GM18508 (cell line): ENCODE measurements around the gene NDP.

Experiments
- ATAC-seq: cut with Tn5 transposase; IDR thresholded peaks from one replicate; pipeline ENCODE4 v1.9.1; 2021; ENCODE audit warnings: moderate number of reproducible peaks; ENCODE audit not compliant: insufficient read depth, unreplicated experiment

Gene NDP, protein sequence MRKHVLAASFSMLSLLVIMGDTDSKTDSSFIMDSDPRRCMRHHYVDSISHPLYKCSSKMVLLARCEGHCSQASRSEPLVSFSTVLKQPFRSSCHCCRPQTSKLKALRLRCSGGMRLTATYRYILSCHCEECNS

DNA sequence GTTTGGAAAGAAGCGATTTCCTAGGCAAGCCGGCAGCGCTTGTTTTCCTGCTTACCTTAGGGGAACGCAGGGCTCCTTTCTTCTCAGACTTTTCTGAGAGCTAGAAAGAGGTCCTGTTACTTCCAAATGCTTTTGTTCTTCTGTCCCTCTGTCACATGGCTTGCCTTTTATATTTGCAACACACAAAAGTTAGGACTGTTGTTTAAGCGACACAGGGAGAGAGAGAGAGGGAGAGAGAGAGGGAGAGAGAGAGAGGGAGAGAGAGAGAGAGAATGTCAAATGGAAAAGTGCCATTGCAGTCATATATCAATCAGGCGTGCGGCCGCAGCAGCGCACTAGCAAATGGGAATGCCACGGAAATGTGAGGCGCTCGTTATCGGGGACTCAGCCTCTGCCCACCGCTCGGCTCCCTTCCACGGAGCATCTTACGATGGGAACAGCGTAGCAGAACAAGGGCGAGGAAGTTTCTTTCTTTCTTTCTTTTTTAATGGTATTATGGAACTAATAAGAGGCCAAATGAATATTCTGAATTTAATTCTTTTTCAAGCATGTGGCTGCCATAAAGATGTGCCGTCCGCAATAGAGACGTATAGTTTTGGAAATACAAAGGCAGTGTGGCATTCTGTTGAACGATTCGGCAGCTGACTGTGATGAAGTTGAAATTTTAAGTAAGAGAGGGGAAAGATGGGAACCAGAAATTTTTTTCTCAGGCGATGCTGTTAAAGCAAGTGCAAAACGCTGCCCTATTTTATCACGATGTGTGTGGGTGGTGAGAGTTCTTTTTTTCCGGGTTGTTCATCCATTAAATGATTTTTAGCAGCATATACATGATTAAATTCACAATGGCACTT is at the start of gene NDP:
TSS of gene NDP (minus strand) at position 142 of the 851 bp plus-strand sequence. CDS start 14,745 bp downstream, outside the sequence.
- no peak for ATAC-seq

GRCh38 chrX:44022964-44023363 is 49.8 kb upstream of the NDP start:
- ATAC-seq, result no peak

DNA sequence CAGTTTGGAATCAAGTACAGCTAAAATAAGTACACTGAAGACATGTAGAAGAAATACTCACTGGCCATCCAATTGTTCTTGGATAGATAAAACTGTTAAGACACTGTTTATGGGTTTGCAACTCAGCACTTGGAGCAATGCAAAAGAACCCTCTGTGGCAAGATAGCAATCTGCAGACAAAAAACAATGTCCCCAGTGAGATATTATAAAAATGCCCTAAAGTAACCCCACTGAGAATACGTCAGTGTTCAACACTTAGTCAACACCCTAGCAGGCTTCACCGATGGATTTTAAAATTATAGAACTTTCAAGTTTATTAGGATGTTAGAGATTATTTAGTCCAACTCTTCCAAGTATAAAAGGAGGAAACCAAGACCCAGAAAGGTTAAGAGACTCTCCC is 47.5 kb upstream of the NDP start:
- no peak for ATAC-seq

DNA sequence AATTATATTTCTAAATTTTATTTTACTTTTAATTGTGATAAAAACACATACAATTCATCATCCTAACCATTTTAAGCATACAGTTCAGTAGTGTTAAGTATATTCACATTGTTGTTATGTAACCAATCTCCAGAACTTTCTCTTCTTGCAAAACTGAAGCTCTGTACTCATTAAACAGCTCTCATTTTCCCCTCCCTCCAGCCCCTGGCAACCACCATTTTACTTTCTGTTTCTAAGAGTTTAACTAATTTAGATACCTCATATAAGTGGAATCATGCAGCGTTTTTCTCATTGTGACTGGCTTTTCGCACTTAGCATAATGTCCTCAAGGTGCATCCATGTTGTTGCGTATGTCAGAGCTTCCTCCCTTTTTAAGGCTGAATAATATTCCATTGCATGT is 46.7 kb upstream of the NDP start:
- no peak for ATAC-seq

GRCh38 chrX:44017676-44018075 is 44.5 kb upstream of the NDP start:
- ATAC-seq, result no peak

- no peak for ATAC-seq
Measured at GRCh38 chrX:44016906-44017305, 43.7 kb upstream of the NDP start.

DNA sequence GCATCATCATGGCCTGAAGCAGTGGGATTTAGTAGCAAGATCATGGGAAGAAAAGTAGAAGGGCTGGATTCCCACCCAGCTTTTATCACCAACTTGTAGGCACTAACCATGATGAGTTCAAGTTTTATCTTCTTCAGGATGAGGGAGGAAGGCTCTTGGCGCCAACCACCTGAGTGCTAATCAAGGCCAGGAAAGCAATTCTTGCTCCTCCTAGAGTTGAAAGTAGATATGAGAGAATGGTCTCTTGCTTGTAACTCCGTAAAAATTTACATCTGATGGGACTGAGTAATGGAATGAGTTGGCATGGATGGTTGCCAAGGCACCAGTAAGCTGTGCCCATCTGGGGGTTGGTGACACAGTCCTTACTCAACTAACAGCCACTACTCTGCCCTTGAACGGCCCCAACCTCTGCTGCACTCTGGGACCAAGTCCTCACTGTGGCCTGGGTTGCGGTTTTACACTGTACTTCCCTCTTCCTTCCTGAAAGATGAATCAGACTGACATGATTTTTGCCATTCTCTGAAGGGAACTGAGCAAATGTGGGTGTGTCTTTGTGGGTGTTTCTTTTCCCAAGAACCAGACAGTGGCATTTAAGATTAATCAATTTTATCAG is 39.4 kb upstream of the NDP start:
- no peak for ATAC-seq

GRCh38 chrX:44011506-44011905 is 38.3 kb upstream of the NDP start:
- ATAC-seq, result no peak

GRCh38 chrX:44010626-44011025 is 37.4 kb upstream of the NDP start:
- ATAC-seq, result no peak

DNA sequence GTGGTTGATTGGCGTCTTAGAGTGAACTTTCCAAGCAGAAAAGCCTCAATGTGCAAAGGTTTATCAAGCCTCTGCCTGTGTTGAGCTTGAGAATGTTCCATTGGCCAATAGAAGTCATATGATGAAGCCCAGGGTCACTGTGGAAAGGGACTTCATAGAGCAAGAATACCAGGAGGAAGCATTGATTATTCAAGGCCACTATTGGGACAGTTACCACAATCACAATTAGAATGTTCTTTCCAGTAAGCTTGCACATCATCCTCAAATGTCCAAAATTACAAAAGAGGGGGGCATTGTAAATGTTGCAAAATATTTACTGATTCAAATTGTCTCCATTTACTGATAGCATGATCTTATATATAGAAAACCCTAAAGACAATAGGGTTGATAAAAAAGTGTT is 32.9 kb upstream of the NDP start:
- ATAC-seq, result no peak

DNA sequence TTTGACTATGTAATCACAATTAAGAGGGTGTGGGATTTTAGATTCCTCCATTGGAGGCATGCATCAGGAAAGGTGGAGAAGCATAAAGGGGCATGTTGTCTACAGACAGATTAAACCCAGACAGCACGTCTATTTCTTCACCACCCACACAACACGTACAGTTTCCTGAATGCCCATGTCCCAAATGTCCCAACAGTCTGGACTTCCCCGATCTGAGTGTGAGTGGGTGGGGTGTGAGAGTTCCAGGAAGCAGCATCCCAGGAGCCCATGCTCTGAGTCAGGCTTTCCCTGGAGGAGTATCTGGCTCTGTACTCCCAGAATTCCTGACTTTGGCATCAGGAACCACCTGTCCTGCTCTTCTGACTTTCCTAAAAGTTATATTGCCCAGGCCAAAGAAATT is 30.8 kb upstream of the NDP start:
- ATAC-seq, result no peak

DNA sequence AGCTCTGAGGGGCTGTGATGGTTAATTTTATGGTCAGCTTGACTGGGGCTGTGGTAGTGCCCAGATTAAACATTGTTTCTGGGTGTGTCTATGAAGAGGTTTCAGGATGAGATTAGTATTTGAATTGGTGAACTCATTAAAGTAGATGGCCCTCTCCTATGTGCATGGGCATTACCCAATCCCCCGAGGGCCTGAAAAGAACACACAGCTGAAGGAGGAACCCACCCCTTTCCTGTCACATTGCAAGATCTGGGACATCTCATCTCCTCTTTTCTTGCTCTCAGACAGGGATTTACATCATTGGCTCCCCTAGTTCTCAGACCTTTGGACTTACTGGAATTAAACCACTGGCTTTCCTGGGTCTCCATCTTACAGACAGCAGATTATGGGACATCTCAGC is 29.4 kb upstream of the NDP start:
- ATAC-seq, result no peak

DNA sequence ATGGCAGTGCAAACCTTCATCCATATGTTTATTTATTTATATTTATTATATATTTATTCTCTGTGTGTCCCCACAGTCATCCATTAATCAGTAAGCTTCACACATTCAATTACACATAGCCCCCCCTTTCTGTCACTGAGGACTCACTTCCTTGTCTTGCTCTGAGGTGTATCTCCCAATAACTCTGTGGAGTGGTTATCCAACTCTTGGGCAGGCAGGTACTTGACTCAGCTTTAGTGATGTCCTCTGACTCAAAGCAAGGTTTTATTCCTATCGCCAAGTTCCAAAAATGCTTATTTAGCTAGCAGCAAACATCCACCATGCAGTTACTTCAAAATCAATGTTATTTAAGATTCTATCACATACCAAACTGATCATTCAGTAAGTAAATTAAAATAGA is 25.2 kb upstream of the NDP start:
- ATAC-seq, result no peak

GRCh38 chrX:43996491-43996890 is 23.3 kb upstream of the NDP start:
- no peak for ATAC-seq

DNA sequence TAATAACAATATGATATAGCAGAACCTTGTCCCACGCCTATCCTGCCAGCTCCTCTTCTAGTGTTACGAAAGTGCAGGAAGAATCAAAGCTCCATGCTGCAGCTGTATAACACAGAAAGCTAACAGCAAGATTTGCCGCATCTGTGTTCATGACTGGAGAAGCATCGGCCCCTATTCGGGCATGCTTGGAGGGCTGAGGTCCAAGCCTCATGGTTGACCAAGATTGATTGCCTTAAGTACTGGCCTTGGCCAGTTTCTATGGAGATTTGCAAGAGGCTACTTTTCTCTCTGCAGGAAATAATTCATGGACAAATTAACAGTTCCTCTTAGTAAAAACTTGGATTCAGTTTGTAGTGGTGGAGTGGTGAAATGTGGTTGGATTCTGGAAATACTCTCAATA is 12.9 kb upstream of the NDP start:
- ATAC-seq, result no peak

DNA sequence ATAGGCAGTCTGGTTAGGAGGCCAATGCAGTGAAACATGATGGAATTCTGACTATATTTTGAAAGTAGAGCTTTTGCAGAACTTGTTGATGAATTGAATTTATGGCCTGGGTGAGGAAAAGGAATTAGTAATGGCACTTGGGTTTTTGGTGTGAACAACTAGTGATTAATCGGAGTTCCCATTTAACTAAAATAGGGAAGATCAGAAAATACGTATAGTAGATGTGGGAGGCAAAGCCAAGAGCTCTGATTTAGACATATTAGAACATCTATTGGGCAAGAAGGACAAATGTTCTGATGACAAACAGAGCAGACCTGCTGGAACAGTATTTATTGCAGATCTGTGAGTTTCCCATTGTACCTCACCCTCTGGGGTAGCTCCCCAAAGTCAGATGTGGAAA is 12.3 kb upstream of the NDP start:
- ATAC-seq, result no peak

GRCh38 chrX:43978226-43978625 is 5.0 kb upstream of the NDP start:
- ATAC-seq, result no peak

DNA sequence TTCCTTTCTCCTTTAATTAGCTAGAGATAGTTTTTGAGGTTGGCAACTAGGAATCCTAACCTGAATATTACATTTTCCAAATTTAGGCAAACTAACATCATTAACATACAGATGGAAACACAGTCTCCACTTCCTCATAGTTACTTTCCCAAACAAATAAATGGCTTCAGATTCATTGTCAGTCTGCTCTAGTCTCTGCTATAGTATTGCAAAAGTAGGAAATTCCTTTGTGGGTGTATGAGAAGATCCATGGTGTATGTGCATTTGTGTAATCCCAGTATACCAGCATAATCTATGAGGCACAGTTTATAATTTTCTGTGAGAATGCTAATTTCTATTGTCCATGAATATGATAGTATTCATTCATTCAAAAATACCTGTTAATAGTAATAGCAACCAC is 3.0 kb upstream of the NDP start:
- no peak for ATAC-seq

- no peak for ATAC-seq
Measured at GRCh38 chrX:43975796-43976195, 2.6 kb upstream of the NDP start.

GRCh38 chrX:43974741-43975465 is 1.7 kb upstream of the NDP start:
- no peak for ATAC-seq

DNA sequence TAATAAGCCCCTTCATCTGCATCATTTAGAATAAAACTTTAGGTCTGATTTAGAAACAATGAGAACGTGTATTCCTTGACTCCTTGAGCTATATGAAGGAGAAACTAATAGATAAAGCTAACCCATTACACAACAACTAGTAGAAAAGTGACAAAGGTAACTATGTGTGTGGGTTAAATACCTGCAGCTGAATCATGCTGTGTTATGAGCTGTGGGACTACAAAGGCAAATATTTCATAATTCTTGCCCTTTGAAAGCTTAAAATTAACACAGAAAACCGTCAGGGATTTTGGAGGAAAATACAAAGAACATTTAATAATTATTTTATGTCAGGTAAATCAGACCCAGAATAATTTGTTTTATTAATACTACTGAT is 898 bp upstream of the NDP start:
- no peak for ATAC-seq
